Measurements from ENCODE around the gene ASAP2. TPM values are rescaled to one million over a fixed set of nuclear protein-coding genes. Genes with fewer than 3 reads are reported as not detected.

Gene ASAP2
- total and polyA plus RNA-seq, 9 of the 15 experiments (the other 6 are each of a cell fraction or from before 2014, with no cell fraction given) = 0.06 to 4.3 (median 3.1) TPM

- no peaks in the 10 kb centered on the region for H3K9me1 ChIP-seq (ENCODE audit: control insufficient read depth, insufficient read depth, low read length)
- CTCF ChIA-PET (ENCODE audit: low intra/inter-chr PET ratio) = no interaction called here
These were observed 12.3 kb upstream of the ASAP2 start for GRCh38 chr2:9194352-9194751.

More at GRCh38 chr2:9194352-9194751, 12.3 kb upstream of the ASAP2 start:
- H3K79me2 ChIP-seq (ENCODE audit: control insufficient read depth, insufficient read depth, low read length) = no peaks in the 10 kb centered on the region
- TF ChIP-seq PREB (CRISPR knock-in tag; IDR thresholded peaks at IDR 0.05) (no peak), ZNF146 (CRISPR knock-in tag; IDR thresholded peaks at IDR 0.05; ENCODE audit: unreplicated experiment) (peak; percentile 73)
- TF ChIP-seq, protein P1, sequence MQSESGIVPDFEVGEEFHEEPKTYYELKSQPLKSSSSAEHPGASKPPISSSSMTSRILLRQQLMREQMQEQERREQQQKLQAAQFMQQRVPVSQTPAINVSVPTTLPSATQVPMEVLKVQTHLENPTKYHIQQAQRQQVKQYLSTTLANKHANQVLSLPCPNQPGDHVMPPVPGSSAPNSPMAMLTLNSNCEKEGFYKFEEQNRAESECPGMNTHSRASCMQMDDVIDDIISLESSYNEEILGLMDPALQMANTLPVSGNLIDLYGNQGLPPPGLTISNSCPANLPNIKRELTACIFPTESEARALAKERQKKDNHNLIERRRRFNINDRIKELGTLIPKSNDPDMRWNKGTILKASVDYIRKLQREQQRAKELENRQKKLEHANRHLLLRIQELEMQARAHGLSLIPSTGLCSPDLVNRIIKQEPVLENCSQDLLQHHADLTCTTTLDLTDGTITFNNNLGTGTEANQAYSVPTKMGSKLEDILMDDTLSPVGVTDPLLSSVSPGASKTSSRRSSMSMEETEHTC (IDR thresholded peaks at IDR 0.05) = no peak
- no peak overlapping the region for H3K9ac ChIP-seq (ENCODE audit: insufficient read depth in 1 of 2, low read depth in 2 of 2, low read length in 2 of 2)
- no peaks in the 10 kb centered on the region for H4K20me1 ChIP-seq (replicated peaks; ENCODE audit: control insufficient read depth, insufficient read depth, low read length)
- no peak overlapping the region for H3K4me3 ChIP-seq
- DNase-seq (ENCODE audit: extremely low read depth in 1 of 4, low spot score in 3 of 4) = no peak
- POLR2A ChIA-PET = no interaction called here
- FAIRE-seq = no peak
- no peak for ATAC-seq
- H3K27me3 ChIP-seq (ENCODE audit: control insufficient read depth in 2 of 2, insufficient read depth in 2 of 2, low read length in 2 of 2) = peaks cover 7 to 13% of the 10 kb centered on the region in 2 experiments; a peak in 4 of 5 replicates
- H3K27ac ChIP-seq (ENCODE audit: extremely low read depth, low read depth, low read length) = no peak overlapping the region
- BruUV-seq (replicated peaks) = no TSS peak
- in situ Hi-C loops (cut with MboI) = no loop called here
- H3K4me1 ChIP-seq (replicated peaks in 1 of 2; ENCODE audit: control insufficient read depth in 2 of 2, insufficient read depth in 2 of 2, low read length in 2 of 2) = peaks cover 0 to 4% of the 10 kb centered on the region in 2 experiments; a peak in 4 of 5 replicates
- intact Hi-C loops (cut with micrococcal nuclease) = no loop called here
- no peaks in the 10 kb centered on the region for H3K36me3 ChIP-seq (ENCODE audit: control insufficient read depth, insufficient read depth, low read length)
- H2AFZ ChIP-seq (ENCODE audit: low read depth, low read length) = no peak overlapping the region
- no peaks in the 10 kb centered on the region for H3K9me3 ChIP-seq (replicated peaks; ENCODE audit: control insufficient read depth, insufficient read depth, low read depth, low read length)
- H3K4me2 ChIP-seq (ENCODE audit: insufficient read depth, low read length) = no peak overlapping the region
